WTC11 (cell line): ENCODE data around the gene SLC2A9. TPM values are rescaled to one million over a fixed set of nuclear protein-coding genes. Genes with fewer than 3 reads are reported as not detected.

ENCODE experiments used
- ATAC-seq: fragments of 200-7000 bp; cut with Tn5 transposase; 2 replicates; pipeline ENCODE4 v1.10.0; 2021; ENCODE audit warnings: mild to moderate bottlenecking, moderate library complexity
- Bru-seq: library from RNA; stranded (reverse); fragments of 400-500 nt; gene quantifications from one replicate; lab custom pipeline; 2021; lab: Mats Ljungman, UMichigan
- CTCF ChIA-PET: fragments of 300-600 bp; sonication (Branson Sonifier 250); formaldehyde crosslinking; loops from one replicate; lab custom pipeline; 2021; ENCODE audit warnings: antibody characterized with exemption; lab: Charles Lee
- POLR2A ChIA-PET: fragments of 350-600 bp; sonication (Branson Sonifier 250); formaldehyde crosslinking; loops from one replicate; lab custom pipeline; 2021; ENCODE audit warnings: antibody characterized with exemption; lab: Charles Lee
- DNase-seq: peaks from one replicate; pipeline ENCODE4 v3.0.0; 2021; ENCODE audit warnings: low spot score
- H3K27ac Mint-ChIP-seq: 2 replicates; pipeline ENCODE4 v1.8.0; 2021; ENCODE audit warnings: mixed read lengths
- H3K27me3 Mint-ChIP-seq: 2 replicates; pipeline ENCODE4 v1.8.0; 2021; ENCODE audit warnings: low read depth, mild to moderate bottlenecking, moderate library complexity, mixed read lengths
- H3K36me3 Mint-ChIP-seq: 2 replicates; pipeline ENCODE4 v1.8.0; 2021; ENCODE audit warnings: mixed read lengths
- H3K4me1 Mint-ChIP-seq: 2 replicates; pipeline ENCODE4 v1.8.0; 2022; ENCODE audit warnings: mixed read lengths
- H3K4me3 Mint-ChIP-seq: 2 replicates; pipeline ENCODE4 v1.8.0; 2021; ENCODE audit warnings: mild to moderate bottlenecking, moderate library complexity, mixed read lengths
- H3K9me3 Mint-ChIP-seq: 2 replicates; pipeline ENCODE4 v1.8.0; 2021; ENCODE audit warnings: mixed read lengths
- FOXK1 ChIP-seq: sonication (generic); formaldehyde crosslinking; IDR thresholded peaks from 2 replicates; pipeline ENCODE4 v1.8.0; 2022; ENCODE audit warnings: mild to moderate bottlenecking, moderate library complexity, missing genetic modification reagents
- GTF2I ChIP-seq: fragments of 250-450 bp; sonication (Bioruptor Pico); conservative IDR thresholded peaks from 2 replicates; pipeline ENCODE4 v1.4.0; 2021; ENCODE audit warnings: mild to moderate bottlenecking
- JAZF1 ChIP-seq: fragments of 250-450 bp; sonication (Bioruptor Pico); IDR thresholded peaks from 2 replicates; pipeline ENCODE4 v1.9.0; 2021; ENCODE audit warnings: moderate library complexity, mild to moderate bottlenecking, inconsistent platforms
- KAT7 ChIP-seq: sonication (generic); formaldehyde crosslinking; IDR thresholded peaks from 2 replicates; pipeline ENCODE4 v1.8.1; 2023; ENCODE audit warnings: missing genetic modification reagents, mild to moderate bottlenecking, borderline replicate concordance
- MXD4 ChIP-seq: fragments of 250-450 bp; sonication (Bioruptor Pico); IDR thresholded peaks from 2 replicates; pipeline ENCODE4 v1.8.0; 2021; ENCODE audit warnings: mild to moderate bottlenecking, moderate library complexity, borderline replicate concordance
- OVOL2 ChIP-seq: fragments of 250-450 bp; sonication (Bioruptor Pico); IDR thresholded peaks from 2 replicates; pipeline ENCODE4 v1.9.0; 2021; ENCODE audit warnings: mild to moderate bottlenecking, borderline replicate concordance
- TEAD1 ChIP-seq: sonication (generic); formaldehyde crosslinking; IDR thresholded peaks from 2 replicates; pipeline ENCODE4 v1.8.0; 2022; ENCODE audit warnings: mild to moderate bottlenecking, missing genetic modification reagents
- ZNF232 ChIP-seq: sonication (generic); formaldehyde crosslinking; IDR thresholded peaks from 2 replicates; pipeline ENCODE4 v1.8.0; 2022; ENCODE audit warnings: mild to moderate bottlenecking, missing genetic modification reagents
- long read RNA-seq, 3 experiments: library from RNA in 1 of 3; library from capped mRNA in 1 of 3; library from polyadenylated mRNA in 1 of 3; unstranded in 2 of 3; stranded (forward) in 1 of 3; transcript quantifications; one replicate each; pipeline ENCODE4 v2.0.0, GENCODE V29; 2021
- total RNA-seq: library from RNA; stranded (reverse); gene quantifications from 3 replicates; pipeline ENCODE4 v1.2.3, GENCODE V29; 2021
- TF ChIP-seq, protein P1 (sequence below): fragments of 250-450 bp; sonication (Bioruptor Pico); IDR thresholded peaks from 2 replicates; pipeline ENCODE4 v1.9.0; 2021; ENCODE audit warnings: moderate library complexity, mild to moderate bottlenecking, inconsistent platforms, borderline replicate concordance
- TF ChIP-seq, protein P2 (sequence below): fragments of 250-450 bp; sonication (Bioruptor Pico); IDR thresholded peaks from 2 replicates; pipeline ENCODE4 v1.9.0; 2021; ENCODE audit warnings: mild to moderate bottlenecking, borderline replicate concordance
- TF ChIP-seq, protein P3 (sequence below): sonication (generic); formaldehyde crosslinking; IDR thresholded peaks from 2 replicates; pipeline ENCODE4 v1.8.1; 2022; ENCODE audit warnings: missing genetic modification reagents, borderline replicate concordance

Gene SLC2A9
- total RNA-seq (0.64 TPM in 1 of 3 replicates, not detected in the others), Bru-seq, nascent RNA (percentile 11 among the genes with signal in this experiment)
- long read RNA-seq, experiment 1, partial matches to known transcripts, result 1 of 3 reads
- long read RNA-seq, experiment 1, other reads (novel, unspliced or antisense), result 2 of 3 reads
- long read RNA-seq, experiment 2, result 0 reads
- long read RNA-seq, experiment 3, result 0 reads

GRCh38 chr4:10020871-10021652, at the start of gene SLC2A9:
Gene SLC2A9, minus strand, starts transcription at chr4:10021497. Its CDS starts 68 bp downstream, at chr4:10021429.
- no peak within 1 kb of the TSS for H3K27ac Mint-ChIP-seq

GRCh38 chr4:10069075-10069642, 47.9 kb upstream of the SLC2A9 start:
- peaks cover 2% of the 10 kb centered on the region; the same call in 1 of the 2 replicates for H3K4me1 Mint-ChIP-seq
- H3K4me3 Mint-ChIP-seq, result no peak overlapping the region
- DNase-seq, result no peak
- no peaks in the 10 kb centered on the region for H3K27me3 Mint-ChIP-seq
- ATAC-seq, result peak; percentile 38
- H3K36me3 Mint-ChIP-seq, result peaks cover 17% of the 10 kb centered on the region
- CTCF ChIA-PET, result interaction anchor here (0.7 to 1.9 kb wide), 4 partner anchors 54 to 365 kb away, joined by 3 to 5 read pairs (median 4); no protein-coding TSS in a partner anchor
- no peak for TF ChIP-seq GTF2I (CRISPR knock-in tag)
- TF ChIP-seq, protein P1, sequence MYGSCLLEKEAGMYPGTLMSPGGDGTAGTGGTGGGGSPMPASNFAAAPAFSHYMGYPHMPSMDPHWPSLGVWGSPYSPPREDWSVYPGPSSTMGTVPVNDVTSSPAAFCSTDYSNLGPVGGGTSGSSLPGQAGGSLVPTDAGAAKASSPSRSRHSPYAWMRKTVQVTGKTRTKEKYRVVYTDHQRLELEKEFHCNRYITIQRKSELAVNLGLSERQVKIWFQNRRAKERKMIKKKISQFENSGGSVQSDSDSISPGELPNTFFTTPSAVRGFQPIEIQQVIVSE, result no peak
- no peak overlapping the region for H3K27ac Mint-ChIP-seq
- POLR2A ChIA-PET, result interaction anchor here (0.7 to 1.8 kb wide), 3 partner anchors 26 to 474 kb away, joined by 3 to 5 read pairs (median 3); partner anchors contain the start of gene WDR1
- no peaks in the 10 kb centered on the region for H3K9me3 Mint-ChIP-seq

More at GRCh38 chr4:10020871-10021652, at the start of gene SLC2A9:
- H3K27me3 Mint-ChIP-seq, result peaks cover 17% of the 10 kb centered on the region
- no peaks in the 10 kb centered on the region for H3K9me3 Mint-ChIP-seq
- no peak for TF ChIP-seq MXD4 (CRISPR knock-in tag)
- no peak for TF ChIP-seq JAZF1 (CRISPR knock-in tag)
- TF ChIP-seq, protein P2, sequence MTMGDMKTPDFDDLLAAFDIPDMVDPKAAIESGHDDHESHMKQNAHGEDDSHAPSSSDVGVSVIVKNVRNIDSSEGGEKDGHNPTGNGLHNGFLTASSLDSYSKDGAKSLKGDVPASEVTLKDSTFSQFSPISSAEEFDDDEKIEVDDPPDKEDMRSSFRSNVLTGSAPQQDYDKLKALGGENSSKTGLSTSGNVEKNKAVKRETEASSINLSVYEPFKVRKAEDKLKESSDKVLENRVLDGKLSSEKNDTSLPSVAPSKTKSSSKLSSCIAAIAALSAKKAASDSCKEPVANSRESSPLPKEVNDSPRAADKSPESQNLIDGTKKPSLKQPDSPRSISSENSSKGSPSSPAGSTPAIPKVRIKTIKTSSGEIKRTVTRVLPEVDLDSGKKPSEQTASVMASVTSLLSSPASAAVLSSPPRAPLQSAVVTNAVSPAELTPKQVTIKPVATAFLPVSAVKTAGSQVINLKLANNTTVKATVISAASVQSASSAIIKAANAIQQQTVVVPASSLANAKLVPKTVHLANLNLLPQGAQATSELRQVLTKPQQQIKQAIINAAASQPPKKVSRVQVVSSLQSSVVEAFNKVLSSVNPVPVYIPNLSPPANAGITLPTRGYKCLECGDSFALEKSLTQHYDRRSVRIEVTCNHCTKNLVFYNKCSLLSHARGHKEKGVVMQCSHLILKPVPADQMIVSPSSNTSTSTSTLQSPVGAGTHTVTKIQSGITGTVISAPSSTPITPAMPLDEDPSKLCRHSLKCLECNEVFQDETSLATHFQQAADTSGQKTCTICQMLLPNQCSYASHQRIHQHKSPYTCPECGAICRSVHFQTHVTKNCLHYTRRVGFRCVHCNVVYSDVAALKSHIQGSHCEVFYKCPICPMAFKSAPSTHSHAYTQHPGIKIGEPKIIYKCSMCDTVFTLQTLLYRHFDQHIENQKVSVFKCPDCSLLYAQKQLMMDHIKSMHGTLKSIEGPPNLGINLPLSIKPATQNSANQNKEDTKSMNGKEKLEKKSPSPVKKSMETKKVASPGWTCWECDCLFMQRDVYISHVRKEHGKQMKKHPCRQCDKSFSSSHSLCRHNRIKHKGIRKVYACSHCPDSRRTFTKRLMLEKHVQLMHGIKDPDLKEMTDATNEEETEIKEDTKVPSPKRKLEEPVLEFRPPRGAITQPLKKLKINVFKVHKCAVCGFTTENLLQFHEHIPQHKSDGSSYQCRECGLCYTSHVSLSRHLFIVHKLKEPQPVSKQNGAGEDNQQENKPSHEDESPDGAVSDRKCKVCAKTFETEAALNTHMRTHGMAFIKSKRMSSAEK (CRISPR knock-in tag), result no peak
- TF ChIP-seq, protein P3, sequence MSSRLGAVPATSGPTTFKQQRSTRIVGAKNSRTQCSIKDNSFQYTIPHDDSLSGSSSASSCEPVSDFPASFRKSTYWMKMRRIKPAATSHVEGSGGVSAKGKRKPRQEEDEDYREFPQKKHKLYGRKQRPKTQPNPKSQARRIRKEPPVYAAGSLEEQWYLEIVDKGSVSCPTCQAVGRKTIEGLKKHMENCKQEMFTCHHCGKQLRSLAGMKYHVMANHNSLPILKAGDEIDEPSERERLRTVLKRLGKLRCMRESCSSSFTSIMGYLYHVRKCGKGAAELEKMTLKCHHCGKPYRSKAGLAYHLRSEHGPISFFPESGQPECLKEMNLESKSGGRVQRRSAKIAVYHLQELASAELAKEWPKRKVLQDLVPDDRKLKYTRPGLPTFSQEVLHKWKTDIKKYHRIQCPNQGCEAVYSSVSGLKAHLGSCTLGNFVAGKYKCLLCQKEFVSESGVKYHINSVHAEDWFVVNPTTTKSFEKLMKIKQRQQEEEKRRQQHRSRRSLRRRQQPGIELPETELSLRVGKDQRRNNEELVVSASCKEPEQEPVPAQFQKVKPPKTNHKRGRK (CRISPR knock-in tag), result no peak
- TF ChIP-seq OVOL2 (CRISPR knock-in tag), result no peak
- TF ChIP-seq ZNF232 (CRISPR knock-in tag), result no peak
- no peak for TF ChIP-seq TEAD1 (CRISPR knock-in tag)
- no peak for TF ChIP-seq KAT7 (CRISPR knock-in tag)
- TF ChIP-seq FOXK1, result no peak
- ChIA-PET POLR2A (no interaction called here), CTCF (interaction anchor here (1.3 to 1.8 kb wide), 2 partner anchors 43 to 317 kb away, joined by 4 read pairs; no protein-coding TSS in a partner anchor)
- H3K4me3 Mint-ChIP-seq, result no peak within 1 kb of the TSS
- ATAC-seq (no peak), DNase-seq (no peak)
- no peaks in the 10 kb centered on the region for H3K36me3 Mint-ChIP-seq
- H3K4me1 Mint-ChIP-seq, result 0 out of 2 replicates have a peak, but pooled peaks cover 3% of the 10 kb centered on the region
